Neural cell (in vitro differentiated cells): Measurements from ENCODE around the gene ZNF628. TPM values are rescaled to one million over a fixed set of nuclear protein-coding genes. Genes with fewer than 3 reads are reported as not detected.

Experiments used
- H2AFZ ChIP-seq: fragments of 200-600, 300-800 bp; sonication (generic), shearing (Covaris generic); 2 replicates; pipeline ENCODE4 v1.6.0; 2014; ENCODE audit warnings: low read depth, mild to moderate bottlenecking, antibody characterized with exemption, low read length, moderate library complexity
- H3F3A ChIP-seq: fragments of 200-600 bp; shearing (Covaris generic); 2 replicates; pipeline ENCODE4 v1.6.1; 2016; ENCODE audit warnings: mild to moderate bottlenecking, moderate library complexity, mixed read lengths, antibody characterized with exemption, low read length; ENCODE audit not compliant: insufficient read depth, poor library complexity, severe bottlenecking
- H3K27ac ChIP-seq: fragments of 200-600, 300-800 bp; sonication (generic), shearing (Covaris generic); 2 replicates; pipeline ENCODE4 v1.5.1; 2014; ENCODE audit warnings: mild to moderate bottlenecking, low read length, moderate library complexity
- H3K27me3 ChIP-seq: fragments of 300-800, 200-600 bp; sonication (generic), shearing (Covaris generic); 2 replicates; pipeline ENCODE4 v1.6.0; 2014; ENCODE audit warnings: mild to moderate bottlenecking, low read depth, low read length, moderate library complexity; ENCODE audit not compliant: insufficient read depth
- H3K36me3 ChIP-seq: fragments of 300-800, 200-600 bp; sonication (generic), shearing (Covaris generic); 2 replicates; pipeline ENCODE4 v1.5.1; 2014; ENCODE audit warnings: mild to moderate bottlenecking, antibody characterized with exemption, low read length, moderate library complexity; ENCODE audit not compliant: insufficient read depth
- H3K4me2 ChIP-seq: fragments of 300-800, 200-600 bp; sonication (generic), shearing (Covaris generic); 2 replicates; pipeline ENCODE4 v1.6.0; 2014; ENCODE audit warnings: mild to moderate bottlenecking, low read length
- H3K4me3 ChIP-seq: fragments of 300-800, 200-600 bp; sonication (generic), shearing (Covaris generic); 2 replicates; pipeline ENCODE4 v1.5.1; 2014; ENCODE audit warnings: mild to moderate bottlenecking, low read length, moderate library complexity
- H3K79me2 ChIP-seq: fragments of 200-600 bp; shearing (Covaris generic); replicated peaks from 2 replicates; pipeline ENCODE4 v1.6.0; 2014; ENCODE audit warnings: mild to moderate bottlenecking, low read length, moderate library complexity; ENCODE audit not compliant: insufficient read depth
- H3K9ac ChIP-seq: fragments of 300-800, 200-600 bp; sonication (generic), shearing (Covaris generic); 2 replicates; pipeline ENCODE4 v1.6.1; 2016; ENCODE audit warnings: mild to moderate bottlenecking, low read length, mixed read lengths
- H3K9me2 ChIP-seq: fragments of 200-600 bp; shearing (Covaris generic); 2 replicates; pipeline ENCODE4 v1.6.1; 2016; ENCODE audit warnings: mild to moderate bottlenecking, low read length, mixed read lengths; ENCODE audit not compliant: insufficient read depth
- H3K9me3 ChIP-seq: fragments of 200-600, 300-800 bp; sonication (generic), shearing (Covaris generic); 2 replicates; pipeline ENCODE4 v1.6.1; 2016; ENCODE audit warnings: mild to moderate bottlenecking, mixed run types, low read length, moderate library complexity, mixed read lengths
- H4K20me1 ChIP-seq: fragments of 200-600 bp; shearing (Covaris generic); 2 replicates; pipeline ENCODE4 v1.6.1; 2016; ENCODE audit warnings: mild to moderate bottlenecking, mixed run types; ENCODE audit not compliant: insufficient read depth
- EP300 ChIP-seq: fragments of 450-650 bp; conservative IDR thresholded peaks from 2 replicates; pipeline ENCODE4 v1.6.1; 2014; ENCODE audit warnings: antibody characterized with exemption, mild to moderate bottlenecking, moderate library complexity; ENCODE audit not compliant: poor library complexity, severe bottlenecking
- EZH2 ChIP-seq: fragments of 200-600, 300-800 bp; shearing (Covaris generic), sonication (generic); IDR thresholded peaks from 2 replicates; pipeline ENCODE4 v1.6.1; 2014; ENCODE audit warnings: antibody characterized with exemption, low read length, borderline replicate concordance, mild to moderate bottlenecking; ENCODE audit not compliant: insufficient read depth, poor library complexity, severe bottlenecking
- MXI1 ChIP-seq: fragments of 450-650 bp; conservative IDR thresholded peaks from 2 replicates; pipeline ENCODE4 v1.6.1; 2014; ENCODE audit warnings: antibody characterized with exemption, mild to moderate bottlenecking; ENCODE audit not compliant: poor library complexity, severe bottlenecking
- POLR2AphosphoS5 ChIP-seq: IDR thresholded peaks from 2 replicates; pipeline ENCODE4 v1.6.1; 2012
- RAD21 ChIP-seq: fragments of 450-650 bp; conservative IDR thresholded peaks from 2 replicates; pipeline ENCODE4 v1.6.1; 2014; ENCODE audit warnings: antibody characterized with exemption, mild to moderate bottlenecking, moderate library complexity
- SMC3 ChIP-seq: fragments of 450-650 bp; conservative IDR thresholded peaks from 2 replicates; pipeline ENCODE4 v1.6.1; 2014; ENCODE audit warnings: antibody characterized with exemption, mild to moderate bottlenecking, moderate library complexity; ENCODE audit not compliant: poor library complexity
- TAF1 ChIP-seq: IDR thresholded peaks from 2 replicates; pipeline ENCODE4 v1.6.1; 2012; ENCODE audit warnings: low read depth
- polyA plus RNA-seq: library from polyadenylated mRNA; depleted of rRNA; stranded (reverse); fragments of >200 nt; gene quantifications from 2 replicates; pipeline ENCODE4 v1.2.3, GENCODE V29; 2014
- TF ChIP-seq, protein P1 (sequence below): IDR thresholded peaks from 2 replicates; pipeline ENCODE4 v1.6.1; 2012; ENCODE audit warnings: borderline replicate concordance
- TF ChIP-seq, protein P2 (sequence below): fragments of 450-650 bp; IDR thresholded peaks from 2 replicates; pipeline ENCODE4 v1.5.1; 2014; ENCODE audit warnings: antibody characterized with exemption, mild to moderate bottlenecking, moderate library complexity; ENCODE audit not compliant: poor library complexity, severe bottlenecking

ZNF628 gene
- polyA plus RNA-seq, 1 donor from 2014 or later: 0.37 TPM

DNA sequence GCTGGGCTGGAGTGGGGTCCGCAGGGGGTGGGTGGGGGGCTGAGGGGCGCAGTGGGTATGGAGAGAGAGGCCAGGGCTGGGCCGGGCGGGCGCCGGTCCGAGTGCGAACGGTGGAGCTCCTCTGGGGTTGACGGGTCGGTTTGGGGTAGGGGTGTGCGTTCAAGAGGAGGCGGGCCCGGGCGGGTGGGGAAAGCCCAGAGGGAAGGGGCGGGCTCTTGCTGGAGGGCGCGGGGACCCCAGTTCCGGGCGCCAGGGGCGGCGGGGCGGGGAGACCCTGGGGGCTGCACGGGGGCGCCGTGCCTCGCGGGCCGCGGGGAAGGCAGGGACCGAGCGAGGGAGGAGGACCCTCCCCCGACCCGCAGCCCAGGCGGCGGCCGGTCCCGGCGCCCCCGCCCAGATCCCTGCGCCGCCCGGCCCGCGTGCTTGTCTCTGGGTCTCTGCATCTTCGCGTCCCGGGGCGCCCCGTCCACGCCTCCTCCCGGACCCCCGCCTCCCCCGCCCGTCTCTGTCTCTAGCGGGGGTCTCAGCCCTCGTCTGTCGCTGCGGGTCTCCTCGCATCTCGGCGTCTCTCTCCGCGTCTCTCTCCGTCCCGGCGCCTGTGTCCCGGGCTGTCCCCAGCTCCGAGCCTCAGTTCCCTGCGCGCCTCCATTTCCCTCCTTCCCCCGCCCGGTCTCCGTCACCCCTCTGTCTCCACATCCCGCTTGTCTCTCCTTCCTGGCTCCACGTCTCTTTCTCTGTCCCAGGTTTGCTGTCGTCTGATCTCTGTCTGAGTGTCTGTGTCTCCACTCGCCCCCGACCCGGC lies 25.1 kb upstream of the ZNF628 start:
- Histone ChIP-seq H3K9me3 (no peaks in the 10 kb centered on the region), H3K9ac (peak overlapping the region; percentile 93), H3K36me3 (no peaks in the 10 kb centered on the region), H2AFZ (peak overlapping the region; percentile 45), H4K20me1 (no peaks in the 10 kb centered on the region), H3K27me3 (peaks cover 3% of the 10 kb centered on the region), H3K4me2 (peak overlapping the region; percentile 48), H3K27ac (peak overlapping the region; percentile 81), H3K4me3 (peak overlapping the region; percentile 99), H3K9me2 (no peaks in the 10 kb centered on the region), H3K79me2 (no peaks in the 10 kb centered on the region), H3F3A (no peaks in the 10 kb centered on the region)
- no peak for TF ChIP-seq MXI1
- no peak for TF ChIP-seq SMC3
- no peak for TF ChIP-seq RAD21
- no peak for TF ChIP-seq EP300
- TF ChIP-seq, protein P1, sequence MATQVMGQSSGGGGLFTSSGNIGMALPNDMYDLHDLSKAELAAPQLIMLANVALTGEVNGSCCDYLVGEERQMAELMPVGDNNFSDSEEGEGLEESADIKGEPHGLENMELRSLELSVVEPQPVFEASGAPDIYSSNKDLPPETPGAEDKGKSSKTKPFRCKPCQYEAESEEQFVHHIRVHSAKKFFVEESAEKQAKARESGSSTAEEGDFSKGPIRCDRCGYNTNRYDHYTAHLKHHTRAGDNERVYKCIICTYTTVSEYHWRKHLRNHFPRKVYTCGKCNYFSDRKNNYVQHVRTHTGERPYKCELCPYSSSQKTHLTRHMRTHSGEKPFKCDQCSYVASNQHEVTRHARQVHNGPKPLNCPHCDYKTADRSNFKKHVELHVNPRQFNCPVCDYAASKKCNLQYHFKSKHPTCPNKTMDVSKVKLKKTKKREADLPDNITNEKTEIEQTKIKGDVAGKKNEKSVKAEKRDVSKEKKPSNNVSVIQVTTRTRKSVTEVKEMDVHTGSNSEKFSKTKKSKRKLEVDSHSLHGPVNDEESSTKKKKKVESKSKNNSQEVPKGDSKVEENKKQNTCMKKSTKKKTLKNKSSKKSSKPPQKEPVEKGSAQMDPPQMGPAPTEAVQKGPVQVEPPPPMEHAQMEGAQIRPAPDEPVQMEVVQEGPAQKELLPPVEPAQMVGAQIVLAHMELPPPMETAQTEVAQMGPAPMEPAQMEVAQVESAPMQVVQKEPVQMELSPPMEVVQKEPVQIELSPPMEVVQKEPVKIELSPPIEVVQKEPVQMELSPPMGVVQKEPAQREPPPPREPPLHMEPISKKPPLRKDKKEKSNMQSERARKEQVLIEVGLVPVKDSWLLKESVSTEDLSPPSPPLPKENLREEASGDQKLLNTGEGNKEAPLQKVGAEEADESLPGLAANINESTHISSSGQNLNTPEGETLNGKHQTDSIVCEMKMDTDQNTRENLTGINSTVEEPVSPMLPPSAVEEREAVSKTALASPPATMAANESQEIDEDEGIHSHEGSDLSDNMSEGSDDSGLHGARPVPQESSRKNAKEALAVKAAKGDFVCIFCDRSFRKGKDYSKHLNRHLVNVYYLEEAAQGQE: no peak
- no peak for TF ChIP-seq TAF1
- TF ChIP-seq, protein P2, sequence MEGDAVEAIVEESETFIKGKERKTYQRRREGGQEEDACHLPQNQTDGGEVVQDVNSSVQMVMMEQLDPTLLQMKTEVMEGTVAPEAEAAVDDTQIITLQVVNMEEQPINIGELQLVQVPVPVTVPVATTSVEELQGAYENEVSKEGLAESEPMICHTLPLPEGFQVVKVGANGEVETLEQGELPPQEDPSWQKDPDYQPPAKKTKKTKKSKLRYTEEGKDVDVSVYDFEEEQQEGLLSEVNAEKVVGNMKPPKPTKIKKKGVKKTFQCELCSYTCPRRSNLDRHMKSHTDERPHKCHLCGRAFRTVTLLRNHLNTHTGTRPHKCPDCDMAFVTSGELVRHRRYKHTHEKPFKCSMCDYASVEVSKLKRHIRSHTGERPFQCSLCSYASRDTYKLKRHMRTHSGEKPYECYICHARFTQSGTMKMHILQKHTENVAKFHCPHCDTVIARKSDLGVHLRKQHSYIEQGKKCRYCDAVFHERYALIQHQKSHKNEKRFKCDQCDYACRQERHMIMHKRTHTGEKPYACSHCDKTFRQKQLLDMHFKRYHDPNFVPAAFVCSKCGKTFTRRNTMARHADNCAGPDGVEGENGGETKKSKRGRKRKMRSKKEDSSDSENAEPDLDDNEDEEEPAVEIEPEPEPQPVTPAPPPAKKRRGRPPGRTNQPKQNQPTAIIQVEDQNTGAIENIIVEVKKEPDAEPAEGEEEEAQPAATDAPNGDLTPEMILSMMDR: no peak
- no peak for TF ChIP-seq POLR2AphosphoS5
- no peak for TF ChIP-seq EZH2

DNA sequence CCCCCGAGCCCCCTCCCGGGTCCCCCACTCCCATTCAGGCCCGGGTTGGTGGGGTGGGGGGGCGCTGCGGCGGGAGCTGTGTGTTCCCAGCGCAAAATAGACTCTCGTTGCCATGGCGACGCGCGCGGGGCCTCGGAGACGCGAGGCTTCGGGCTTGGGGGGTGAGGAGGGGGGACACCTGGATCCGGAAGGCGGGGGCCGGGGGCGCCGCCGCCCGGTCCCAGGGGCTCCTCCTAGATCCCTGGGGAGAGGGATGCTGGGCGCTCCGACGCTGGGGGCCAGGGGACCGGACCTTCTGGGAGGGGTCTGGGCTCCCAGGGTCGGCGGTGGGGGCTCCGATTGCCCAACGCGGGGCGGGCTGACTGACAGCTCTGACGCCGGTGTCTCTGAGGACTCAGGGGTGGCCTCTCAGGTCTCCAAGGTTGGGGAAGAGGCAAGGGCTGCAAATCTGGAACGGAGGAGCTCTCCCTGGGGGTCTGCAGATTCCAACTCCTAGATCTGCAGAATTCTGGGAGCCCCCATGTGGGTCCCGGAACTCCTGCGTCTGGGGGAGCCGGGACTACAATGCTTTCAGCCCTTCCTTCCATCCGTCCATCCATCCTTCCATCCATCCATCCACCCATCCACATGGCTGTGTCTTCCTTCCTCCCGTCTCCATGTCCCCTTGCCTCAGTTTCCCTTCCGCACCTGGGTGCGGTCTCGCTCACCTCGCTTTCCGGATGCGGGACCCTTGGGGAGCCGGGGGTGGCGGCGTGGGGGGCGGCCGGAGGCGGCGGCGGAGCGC lies 24.3 kb upstream of the ZNF628 start:
- Histone ChIP-seq H3K36me3 (no peaks in the 10 kb centered on the region), H3F3A (no peaks in the 10 kb centered on the region), H3K4me2 (peak overlapping the region; percentile 86), H4K20me1 (no peaks in the 10 kb centered on the region), H2AFZ (no peak overlapping the region), H3K27ac (peak overlapping the region; percentile 81), H3K4me3 (peak overlapping the region; percentile 99), H3K9me2 (no peaks in the 10 kb centered on the region), H3K9me3 (no peaks in the 10 kb centered on the region), H3K9ac (peak overlapping the region; percentile 93), H3K79me2 (no peaks in the 10 kb centered on the region), H3K27me3 (peaks cover 3% of the 10 kb centered on the region)
- TF ChIP-seq, protein P2: no peak
- TF ChIP-seq POLR2AphosphoS5 (no peak), TAF1 (peak; percentile 15), MXI1 (peak; percentile 90), RAD21 (no peak), SMC3 (peak; percentile 30), EP300 (no peak)
